Neuron (in vitro differentiated cells): ENCODE results near the gene PTGR3.

Experiments
- H2AFZ ChIP-seq: one replicate; pipeline ENCODE4 v1.6.1; 2013; ENCODE audit warnings: low read depth, mild to moderate bottlenecking, inconsistent platforms, low read length, moderate library complexity
- H3K27me3 ChIP-seq: one replicate; pipeline ENCODE4 v1.6.1; 2013; ENCODE audit warnings: low read length; ENCODE audit not compliant: insufficient read depth
- H3K36me3 ChIP-seq: one replicate; pipeline ENCODE4 v1.6.1; 2013; ENCODE audit warnings: low read length; ENCODE audit not compliant: insufficient read depth
- H3K4me1 ChIP-seq: one replicate; pipeline ENCODE4 v1.6.1; 2013; ENCODE audit warnings: low read length; ENCODE audit not compliant: insufficient read depth
- H3K4me3 ChIP-seq: 2 replicates; pipeline ENCODE4 v1.5.1; 2013; ENCODE audit warnings: mild to moderate bottlenecking, low read length, moderate library complexity
- H3K9me3 ChIP-seq: one replicate; pipeline ENCODE4 v1.6.1; 2013; ENCODE audit warnings: low read length

PTGR3 gene

GRCh38 chr18:75247611-75248421 is 38.9 kb upstream of the PTGR3 start:
- peak overlapping the region; percentile 5 for H3K4me3 ChIP-seq
- H3K36me3 ChIP-seq, result no peaks in the 10 kb centered on the region
- no peaks in the 10 kb centered on the region for H3K9me3 ChIP-seq
- no peak overlapping the region for H2AFZ ChIP-seq
- no peaks in the 10 kb centered on the region for H3K27me3 ChIP-seq
- no peaks in the 10 kb centered on the region for H3K4me1 ChIP-seq

GRCh38 chr18:75246721-75247610 is 38.0 kb upstream of the PTGR3 start:
- Histone ChIP-seq H3K4me1 (no peaks in the 10 kb centered on the region), H2AFZ (no peak overlapping the region), H3K4me3 (no peak overlapping the region), H3K9me3 (no peaks in the 10 kb centered on the region), H3K27me3 (no peaks in the 10 kb centered on the region), H3K36me3 (no peaks in the 10 kb centered on the region)

GRCh38 chr18:75244351-75245313 is 35.7 kb upstream of the PTGR3 start:
- H3K4me3 ChIP-seq, result no peak overlapping the region
- no peaks in the 10 kb centered on the region for H3K27me3 ChIP-seq
- H2AFZ ChIP-seq, result no peak overlapping the region
- no peaks in the 10 kb centered on the region for H3K4me1 ChIP-seq
- H3K36me3 ChIP-seq, result no peaks in the 10 kb centered on the region
- H3K9me3 ChIP-seq, result peaks cover 2% of the 10 kb centered on the region

- H3K4me1 ChIP-seq, result no peaks in the 10 kb centered on the region
- no peaks in the 10 kb centered on the region for H3K27me3 ChIP-seq
- no peak overlapping the region for H3K4me3 ChIP-seq
- H3K36me3 ChIP-seq, result no peaks in the 10 kb centered on the region
- H2AFZ ChIP-seq, result no peak overlapping the region
- H3K9me3 ChIP-seq, result peaks cover 2% of the 10 kb centered on the region
Measured at GRCh38 chr18:75241705-75242104, 32.8 kb upstream of the PTGR3 start.

GRCh38 chr18:75240433-75240832 is 31.5 kb upstream of the PTGR3 start:
- Histone ChIP-seq H3K9me3 (peaks cover 2% of the 10 kb centered on the region), H2AFZ (no peak overlapping the region), H3K4me3 (no peak overlapping the region), H3K4me1 (no peaks in the 10 kb centered on the region), H3K27me3 (no peaks in the 10 kb centered on the region), H3K36me3 (peaks cover 2% of the 10 kb centered on the region)

- Histone ChIP-seq H3K9me3 (peaks cover 2% of the 10 kb centered on the region), H3K36me3 (peaks cover 2% of the 10 kb centered on the region), H2AFZ (no peak overlapping the region), H3K4me3 (no peak overlapping the region), H3K4me1 (no peaks in the 10 kb centered on the region), H3K27me3 (no peaks in the 10 kb centered on the region)
Measured at GRCh38 chr18:75238786-75239185, 29.8 kb upstream of the PTGR3 start.

- Histone ChIP-seq H3K36me3 (peaks cover 2% of the 10 kb centered on the region), H2AFZ (no peak overlapping the region), H3K4me3 (no peak overlapping the region), H3K27me3 (no peaks in the 10 kb centered on the region), H3K9me3 (peaks cover 2% of the 10 kb centered on the region), H3K4me1 (no peaks in the 10 kb centered on the region)
Measured at GRCh38 chr18:75238100-75238499, 29.2 kb upstream of the PTGR3 start.

GRCh38 chr18:75235896-75236295 is 27.0 kb upstream of the PTGR3 start:
- H3K4me3 ChIP-seq, result no peak overlapping the region
- H3K36me3 ChIP-seq, result peaks cover 2% of the 10 kb centered on the region
- H2AFZ ChIP-seq, result no peak overlapping the region
- H3K9me3 ChIP-seq, result no peaks in the 10 kb centered on the region
- no peaks in the 10 kb centered on the region for H3K4me1 ChIP-seq
- H3K27me3 ChIP-seq, result no peaks in the 10 kb centered on the region

GRCh38 chr18:75234901-75235300 is 26.0 kb upstream of the PTGR3 start:
- no peak overlapping the region for H2AFZ ChIP-seq
- H3K9me3 ChIP-seq, result no peaks in the 10 kb centered on the region
- H3K27me3 ChIP-seq, result no peaks in the 10 kb centered on the region
- no peaks in the 10 kb centered on the region for H3K4me1 ChIP-seq
- no peak overlapping the region for H3K4me3 ChIP-seq
- H3K36me3 ChIP-seq, result peaks cover 2% of the 10 kb centered on the region

- no peaks in the 10 kb centered on the region for H3K9me3 ChIP-seq
- peaks cover 2% of the 10 kb centered on the region for H3K36me3 ChIP-seq
- H2AFZ ChIP-seq, result no peak overlapping the region
- peaks cover 24% of the 10 kb centered on the region for H3K4me1 ChIP-seq
- no peak overlapping the region for H3K4me3 ChIP-seq
- no peaks in the 10 kb centered on the region for H3K27me3 ChIP-seq
Measured at GRCh38 chr18:75231053-75231406, 22.1 kb upstream of the PTGR3 start.

GRCh38 chr18:75230163-75231052 is 21.5 kb upstream of the PTGR3 start:
- no peaks in the 10 kb centered on the region for H3K27me3 ChIP-seq
- no peaks in the 10 kb centered on the region for H3K9me3 ChIP-seq
- no peak overlapping the region for H3K4me3 ChIP-seq
- H2AFZ ChIP-seq, result no peak overlapping the region
- H3K4me1 ChIP-seq, result peaks cover 26% of the 10 kb centered on the region
- H3K36me3 ChIP-seq, result no peaks in the 10 kb centered on the region

- H3K36me3 ChIP-seq, result no peaks in the 10 kb centered on the region
- H3K9me3 ChIP-seq, result no peaks in the 10 kb centered on the region
- H3K4me3 ChIP-seq, result no peak overlapping the region
- H3K27me3 ChIP-seq, result no peaks in the 10 kb centered on the region
- H2AFZ ChIP-seq, result no peak overlapping the region
- H3K4me1 ChIP-seq, result peaks cover 27% of the 10 kb centered on the region
Measured at GRCh38 chr18:75229437-75229836, 20.5 kb upstream of the PTGR3 start.
